Erythroblast (primary cell): ENCODE data around the gene UFSP1.

Experiments
- GATA1 ChIP-seq: IDR thresholded peaks from 2 replicates; pipeline ENCODE4 v1.6.1; 2011; ENCODE audit warnings: low read depth, mild to moderate bottlenecking, control low read depth, low read length, moderate library complexity
- POLR2A ChIP-seq: IDR thresholded peaks from 2 replicates; pipeline ENCODE4 v1.6.1; 2011; ENCODE audit warnings: mild to moderate bottlenecking, low read length

GRCh38 chr7:100896732-100897608 lies 7.5 kb upstream of the UFSP1 start:
- TF ChIP-seq POLR2A, result no peak
- TF ChIP-seq GATA1, result no peak
